Mucosa of stomach (tissue), 1 donor: ENCODE data around the gene S100A16.
"Not testable (repeated sequence)": the region's sequence is repeated elsewhere in the genome, so short reads cannot be mapped to it uniquely, and the experiment has no call there.

Source experiments
- H3K27me3 ChIP-seq: one replicate; pipeline ENCODE4 v1.7.0; 2013; ENCODE audit warnings: mild to moderate bottlenecking, low read length; ENCODE audit not compliant: control insufficient read depth, insufficient read depth
- H3K36me3 ChIP-seq: one replicate; pipeline ENCODE4 v1.7.0; 2013; ENCODE audit warnings: low read length; ENCODE audit not compliant: control insufficient read depth, insufficient read depth
- H3K4me1 ChIP-seq: one replicate; pipeline ENCODE4 v1.7.0; 2013; ENCODE audit warnings: mild to moderate bottlenecking, low read length; ENCODE audit not compliant: control insufficient read depth, insufficient read depth
- H3K4me3 ChIP-seq: one replicate; pipeline ENCODE4 v1.7.0; 2013; ENCODE audit warnings: low read length
- H3K9ac ChIP-seq: one replicate; pipeline ENCODE4 v1.7.0; 2013; ENCODE audit warnings: mild to moderate bottlenecking, low read length, moderate library complexity
- H3K9me3 ChIP-seq: one replicate; pipeline ENCODE4 v1.7.0; 2013; ENCODE audit warnings: mild to moderate bottlenecking, low read length, moderate library complexity; ENCODE audit not compliant: control insufficient read depth
- donor health status: Pancreatic carcinoma.

The S100A16 gene

GRCh38 chr1:153648000-153648643, 35.2 kb upstream of the S100A16 start:
- Histone ChIP-seq H3K4me1 (peaks cover 21% of the 10 kb centered on the region), H3K9ac (no peak overlapping the region), H3K27me3 (no peaks in the 10 kb centered on the region), H3K4me3 (no peak overlapping the region), H3K9me3 (no peaks in the 10 kb centered on the region), H3K36me3 (peaks cover 5% of the 10 kb centered on the region)

DNA sequence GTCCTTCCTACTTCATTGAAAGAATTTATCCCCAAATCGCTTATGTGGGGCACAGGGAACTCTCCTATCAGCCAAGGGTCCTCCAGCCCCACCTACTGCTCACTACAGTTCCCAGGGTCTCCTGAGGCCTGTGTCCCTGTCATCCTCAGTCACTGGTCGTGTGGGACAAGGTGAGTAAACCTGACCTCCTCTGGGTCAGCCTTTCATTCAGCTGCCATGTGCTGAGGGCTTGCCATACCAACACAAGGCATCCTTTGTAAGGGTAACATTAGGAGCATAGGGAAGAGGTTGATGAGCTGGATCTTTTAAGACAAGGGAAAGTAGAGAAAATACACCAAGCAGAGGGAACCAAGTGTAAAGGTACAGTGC, 34.4 kb upstream of the S100A16 start:
- Histone ChIP-seq H3K4me1 (peaks cover 14% of the 10 kb centered on the region), H3K27me3 (no peaks in the 10 kb centered on the region), H3K9ac (no peak overlapping the region), H3K9me3 (no peaks in the 10 kb centered on the region), H3K4me3 (no peak overlapping the region), H3K36me3 (peaks cover 5% of the 10 kb centered on the region)

GRCh38 chr1:153646672-153647345, 33.9 kb upstream of the S100A16 start:
- H3K4me3 ChIP-seq = no peak overlapping the region
- no peak overlapping the region for H3K9ac ChIP-seq
- H3K9me3 ChIP-seq = no peaks in the 10 kb centered on the region
- H3K4me1 ChIP-seq = peaks cover 14% of the 10 kb centered on the region
- peaks cover 8% of the 10 kb centered on the region for H3K36me3 ChIP-seq
- no peaks in the 10 kb centered on the region for H3K27me3 ChIP-seq

DNA sequence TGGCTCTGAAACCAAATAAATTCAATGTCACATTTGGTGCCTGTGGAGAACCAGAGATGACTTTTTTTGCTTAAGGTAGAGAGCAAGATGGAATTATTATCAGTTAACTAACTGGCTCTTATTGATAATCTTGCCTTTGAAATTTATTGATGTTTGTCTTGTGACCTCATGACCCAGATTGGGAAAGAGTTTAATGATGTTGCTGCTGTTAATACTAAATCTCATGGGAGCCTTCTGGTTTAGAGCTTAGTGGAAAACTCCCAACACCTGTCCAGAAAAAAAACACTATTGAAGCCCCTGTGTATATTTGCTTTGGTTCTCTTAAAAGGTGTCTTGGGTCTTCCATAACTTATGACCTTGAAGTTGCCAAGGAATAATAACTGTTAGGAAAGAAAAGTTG, 30.9 kb upstream of the S100A16 start:
- Histone ChIP-seq H3K36me3 (peaks cover 8% of the 10 kb centered on the region), H3K9me3 (no peaks in the 10 kb centered on the region), H3K4me1 (peaks cover 2% of the 10 kb centered on the region), H3K4me3 (no peak overlapping the region), H3K27me3 (no peaks in the 10 kb centered on the region), H3K9ac (no peak overlapping the region)

DNA sequence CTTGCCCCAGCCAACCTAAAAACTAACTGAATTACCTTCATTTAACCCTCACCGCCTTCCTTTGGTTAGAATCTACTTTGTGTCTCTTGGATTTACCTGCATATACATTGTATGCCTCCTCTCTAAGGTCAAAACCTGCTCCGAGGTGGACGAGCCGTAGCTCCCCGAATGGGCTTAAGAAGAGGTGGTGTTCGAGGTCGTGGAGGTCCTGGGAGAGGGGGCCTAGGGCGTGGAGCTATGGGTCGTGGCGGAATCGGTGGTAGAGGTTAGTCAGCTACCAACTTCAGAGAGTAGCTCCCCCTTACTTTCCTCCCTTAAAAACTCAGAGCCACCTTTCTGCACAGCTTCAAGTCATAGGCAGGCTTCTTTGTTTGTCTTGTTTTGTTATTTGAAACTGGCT, 30.2 kb upstream of the S100A16 start:
- H3K27me3 ChIP-seq = no peaks in the 10 kb centered on the region
- H3K4me3 ChIP-seq = no peak overlapping the region
- no peak overlapping the region for H3K9ac ChIP-seq
- no peaks in the 10 kb centered on the region for H3K9me3 ChIP-seq
- peaks cover 8% of the 10 kb centered on the region for H3K36me3 ChIP-seq
- H3K4me1 ChIP-seq = peaks cover 2% of the 10 kb centered on the region

DNA sequence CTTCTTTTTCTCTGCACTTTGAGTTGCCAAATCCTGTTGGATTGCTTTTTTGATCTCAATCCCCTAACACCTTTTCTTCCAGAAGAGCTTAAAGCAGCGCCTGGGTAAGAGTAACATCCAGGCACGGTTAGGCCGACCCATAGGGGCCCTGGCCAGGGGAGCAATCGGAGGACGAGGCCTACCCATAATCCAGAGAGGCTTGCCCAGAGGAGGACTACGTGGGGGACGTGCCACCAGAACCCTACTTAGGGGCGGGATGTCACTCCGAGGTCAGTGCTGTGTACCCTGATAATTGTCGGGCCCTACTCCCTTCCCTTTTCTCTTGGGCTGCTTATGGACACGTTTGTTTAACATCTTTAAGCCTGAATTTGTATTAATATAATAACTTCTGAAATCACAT, 29.2 kb upstream of the S100A16 start:
- peaks cover 8% of the 10 kb centered on the region for H3K36me3 ChIP-seq
- H3K9me3 ChIP-seq = no peaks in the 10 kb centered on the region
- peaks cover 11% of the 10 kb centered on the region for H3K4me1 ChIP-seq
- no peaks in the 10 kb centered on the region for H3K27me3 ChIP-seq
- H3K9ac ChIP-seq = no peak overlapping the region
- H3K4me3 ChIP-seq = no peak overlapping the region

GRCh38 chr1:153640861-153641260, 27.9 kb upstream of the S100A16 start:
- Histone ChIP-seq H3K4me3 (no peak overlapping the region), H3K9me3 (no peaks in the 10 kb centered on the region), H3K9ac (no peak overlapping the region), H3K36me3 (peaks cover 15% of the 10 kb centered on the region), H3K27me3 (no peaks in the 10 kb centered on the region), H3K4me1 (peaks cover 24% of the 10 kb centered on the region)

- H3K9ac ChIP-seq = not testable (repeated sequence)
Measured at GRCh38 chr1:153640213-153640612, 27.3 kb upstream of the S100A16 start.

DNA sequence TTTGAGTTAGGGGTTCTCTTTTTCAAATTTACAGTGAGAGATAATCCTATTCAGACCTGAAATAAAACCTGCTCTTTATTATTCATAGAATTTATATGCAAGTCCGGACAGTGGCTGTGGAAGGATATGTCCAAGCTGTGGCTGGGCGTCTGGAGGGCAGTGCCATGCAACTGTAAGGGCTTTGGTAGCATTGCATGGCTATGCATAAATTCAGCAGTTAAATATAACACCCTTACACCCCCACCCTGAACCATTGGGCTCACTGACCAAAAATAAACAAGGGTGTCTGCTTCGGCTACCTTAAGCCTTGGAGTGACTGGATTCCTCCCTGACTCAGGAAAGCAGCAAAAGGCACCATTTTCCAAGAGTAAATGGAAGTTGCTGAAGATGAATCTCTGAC, 26.3 kb upstream of the S100A16 start:
- Histone ChIP-seq H3K4me3 (no peak overlapping the region), H3K36me3 (peaks cover 10% of the 10 kb centered on the region), H3K9me3 (no peaks in the 10 kb centered on the region), H3K27me3 (no peaks in the 10 kb centered on the region), H3K4me1 (peaks cover 30% of the 10 kb centered on the region), H3K9ac (no peak overlapping the region)

More at GRCh38 chr1:153640213-153640612, 27.3 kb upstream of the S100A16 start:
- H3K9me3 ChIP-seq, H3K27me3 ChIP-seq, H3K4me3 ChIP-seq: not testable (repeated sequence)
- Histone ChIP-seq H3K4me1 (peaks cover 30% of the 10 kb centered on the region), H3K36me3 (peaks cover 11% of the 10 kb centered on the region)

DNA sequence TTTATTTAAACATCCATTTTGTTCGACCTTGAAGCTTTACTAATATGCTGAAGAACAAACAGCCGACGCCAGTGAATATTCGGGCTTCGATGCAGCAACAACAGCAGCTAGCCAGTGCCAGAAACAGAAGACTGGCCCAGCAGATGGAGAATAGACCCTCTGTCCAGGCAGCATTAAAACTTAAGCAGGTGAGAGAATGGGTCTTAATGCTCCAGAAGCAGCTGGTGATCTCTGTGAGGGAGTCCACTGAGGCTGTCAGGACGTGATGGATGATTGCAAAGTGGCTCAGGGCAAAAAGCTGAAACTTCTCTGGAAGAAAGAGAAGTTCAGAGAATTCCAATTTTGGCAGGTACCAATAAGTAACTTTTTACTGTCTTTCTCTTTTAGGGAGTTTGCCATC, 25.3 kb upstream of the S100A16 start:
- no peak overlapping the region for H3K4me3 ChIP-seq
- no peaks in the 10 kb centered on the region for H3K9me3 ChIP-seq
- H3K9ac ChIP-seq = no peak overlapping the region
- peaks cover 10% of the 10 kb centered on the region for H3K36me3 ChIP-seq
- H3K27me3 ChIP-seq = no peaks in the 10 kb centered on the region
- H3K4me1 ChIP-seq = peaks cover 32% of the 10 kb centered on the region

DNA sequence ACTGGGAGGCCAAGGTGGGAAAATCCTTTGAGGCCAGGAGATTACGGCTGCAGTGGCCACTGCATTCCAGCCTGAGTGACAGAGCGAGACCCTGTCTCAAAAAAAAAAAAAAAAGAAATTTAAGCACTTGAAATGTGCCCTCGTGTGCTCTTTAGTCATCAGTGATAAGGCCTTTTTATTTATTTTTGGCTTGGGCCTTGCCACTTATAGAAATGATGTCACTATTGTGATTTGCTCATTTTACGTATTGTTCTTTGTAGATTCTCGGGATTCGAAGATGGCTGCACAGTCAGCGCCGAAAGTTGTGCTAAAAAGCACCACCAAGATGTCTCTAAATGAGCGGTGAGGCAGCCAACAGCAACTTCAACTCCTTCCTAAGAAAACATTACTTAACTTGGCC, 23.4 kb upstream of the S100A16 start:
- no peaks in the 10 kb centered on the region for H3K9me3 ChIP-seq
- H3K4me1 ChIP-seq = peaks cover 42% of the 10 kb centered on the region
- H3K4me3 ChIP-seq = no peak overlapping the region
- H3K27me3 ChIP-seq = no peaks in the 10 kb centered on the region
- peaks cover 7% of the 10 kb centered on the region for H3K36me3 ChIP-seq
- H3K9ac ChIP-seq = no peak overlapping the region

GRCh38 chr1:153635872-153636271, 22.9 kb upstream of the S100A16 start:
- no peak overlapping the region for H3K4me3 ChIP-seq
- no peak overlapping the region for H3K9ac ChIP-seq

More at GRCh38 chr1:153635872-153636271, 22.9 kb upstream of the S100A16 start:
- Histone ChIP-seq H3K36me3 (peaks cover 7% of the 10 kb centered on the region), H3K27me3 (no peaks in the 10 kb centered on the region), H3K4me1 (peaks cover 46% of the 10 kb centered on the region), H3K9me3 (no peaks in the 10 kb centered on the region)
